H9 (cell line): ENCODE measurements around the gene CHST8. TPM values are rescaled to one million over a fixed set of nuclear protein-coding genes. Genes with fewer than 3 reads are reported as not detected.
A peak's percentile ranks its signal among the peaks of the same experiment; 100 is the strongest.

Source experiments
- DNase-seq: peaks from one replicate; pipeline ENCODE4 v3.0.0-alpha.2; 2017
- H2AFZ ChIP-seq: one replicate; pipeline ENCODE4 v1.6.1; 2013; ENCODE audit warnings: mild to moderate bottlenecking, low read length, control low read depth, moderate library complexity
- H2AK5ac ChIP-seq: 2 replicates; pipeline ENCODE4 v1.6.1; 2013; ENCODE audit warnings: low read length, control low read depth, mixed read lengths; ENCODE audit not compliant: insufficient read length
- H2BK120ac ChIP-seq: one replicate; pipeline ENCODE4 v1.6.1; 2013; ENCODE audit warnings: low read depth, mild to moderate bottlenecking, low read length, control low read depth, inconsistent platforms; ENCODE audit not compliant: poor library complexity, severe bottlenecking
- H2BK12ac ChIP-seq: 2 replicates; pipeline ENCODE4 v1.6.1; 2013; ENCODE audit warnings: low read length, control low read depth, mixed read lengths, low read depth; ENCODE audit not compliant: insufficient read length
- H2BK15ac ChIP-seq: 2 replicates; pipeline ENCODE4 v1.6.1; 2013; ENCODE audit warnings: low read depth, low read length, control low read depth
- H2BK20ac ChIP-seq: one replicate; pipeline ENCODE4 v1.6.1; 2013; ENCODE audit warnings: low read depth, mild to moderate bottlenecking, low read length, control low read depth, inconsistent platforms; ENCODE audit not compliant: poor library complexity, severe bottlenecking
- H2BK5ac ChIP-seq: 2 replicates; pipeline ENCODE4 v1.6.1; 2013; ENCODE audit warnings: low read length, control low read depth, mixed read lengths; ENCODE audit not compliant: insufficient read length
- H3K14ac ChIP-seq: 2 replicates; pipeline ENCODE4 v1.6.1; 2013; ENCODE audit warnings: low read length, control low read depth; ENCODE audit not compliant: insufficient read depth
- H3K18ac ChIP-seq: 2 replicates; pipeline ENCODE4 v1.6.1; 2013; ENCODE audit warnings: low read depth, mild to moderate bottlenecking, mixed read lengths, low read length, control low read depth; ENCODE audit not compliant: insufficient read length
- H3K23ac ChIP-seq: 2 replicates; pipeline ENCODE4 v1.6.1; 2013; ENCODE audit warnings: low read length, control low read depth, mixed read lengths, low read depth; ENCODE audit not compliant: insufficient read length
- H3K23me2 ChIP-seq: 2 replicates; pipeline ENCODE4 v1.6.1; 2013; ENCODE audit warnings: low read depth, mild to moderate bottlenecking, mixed read lengths, low read length, control low read depth; ENCODE audit not compliant: insufficient read length, poor library complexity, severe bottlenecking
- H3K27ac ChIP-seq: 2 replicates; pipeline ENCODE4 v1.5.1; 2013; ENCODE audit warnings: low read length, control low read depth, mixed read lengths, low read depth; ENCODE audit not compliant: insufficient read length
- H3K27me3 ChIP-seq: 2 replicates; pipeline ENCODE4 v1.6.1; 2013; ENCODE audit warnings: low read length, control low read depth, inconsistent platforms; ENCODE audit not compliant: insufficient read depth
- H3K4ac ChIP-seq: 2 replicates; pipeline ENCODE4 v1.6.1; 2013; ENCODE audit warnings: low read depth, mild to moderate bottlenecking, control low read depth, inconsistent platforms, low read length, moderate library complexity
- H3K4me1 ChIP-seq: 2 replicates; pipeline ENCODE4 v1.6.1; 2013; ENCODE audit warnings: low read length, control low read depth, inconsistent platforms; ENCODE audit not compliant: insufficient read depth
- H3K4me2 ChIP-seq: 2 replicates; pipeline ENCODE4 v1.6.1; 2013; ENCODE audit warnings: low read length, control low read depth, mixed read lengths; ENCODE audit not compliant: insufficient read length, insufficient read depth
- H3K56ac ChIP-seq: 2 replicates; pipeline ENCODE4 v1.6.1; 2013; ENCODE audit warnings: low read depth, mild to moderate bottlenecking, mixed read lengths, low read length, control low read depth; ENCODE audit not compliant: insufficient read length
- H3K79me1 ChIP-seq: 2 replicates; pipeline ENCODE4 v1.6.1; 2013; ENCODE audit warnings: low read depth, mild to moderate bottlenecking, moderate library complexity, low read length, control low read depth, inconsistent platforms; ENCODE audit not compliant: insufficient read depth, poor library complexity, severe bottlenecking
- H3K79me2 ChIP-seq: 2 replicates; pipeline ENCODE4 v1.6.1; 2013; ENCODE audit warnings: low read length, control low read depth, inconsistent platforms; ENCODE audit not compliant: insufficient read depth
- H3K9ac ChIP-seq: 2 replicates; pipeline ENCODE4 v1.6.1; 2013; ENCODE audit warnings: low read length, control low read depth, mixed read lengths; ENCODE audit not compliant: insufficient read length; ENCODE audit errors: extremely low read depth
- H3K9me3 ChIP-seq: one replicate; pipeline ENCODE4 v1.6.1; 2013; ENCODE audit warnings: low read depth, low read length, inconsistent platforms; ENCODE audit not compliant: control insufficient read depth
- H3T11ph ChIP-seq: one replicate; pipeline ENCODE4 v1.6.1; 2013; ENCODE audit warnings: mild to moderate bottlenecking, low read length, control low read depth, inconsistent platforms
- H4K20me1 ChIP-seq: one replicate; pipeline ENCODE4 v1.6.1; 2013; ENCODE audit not compliant: control insufficient read depth, insufficient read length, insufficient read depth
- H4K5ac ChIP-seq: 2 replicates; pipeline ENCODE4 v1.6.1; 2013; ENCODE audit warnings: low read depth, mild to moderate bottlenecking, mixed read lengths, low read length, control low read depth; ENCODE audit not compliant: insufficient read length
- H4K8ac ChIP-seq: replicated peaks from 2 replicates; pipeline ENCODE4 v1.6.1; 2013; ENCODE audit warnings: low read length, control low read depth, mixed read lengths, low read depth; ENCODE audit not compliant: insufficient read length
- H4K91ac ChIP-seq: 2 replicates; pipeline ENCODE4 v1.6.1; 2013; ENCODE audit warnings: low read depth, mild to moderate bottlenecking, moderate library complexity, mixed read lengths, low read length, control low read depth; ENCODE audit not compliant: insufficient read length
- H3K27ac Mint-ChIP-seq, 3 experiments: 2 replicates in 2 of 3; 3 replicates in 1 of 3; pipeline ENCODE4 v1.8.0; 2020 to 2021; ENCODE audit warnings: mixed read lengths in 3 of 3, mild to moderate bottlenecking in 1 of 3, moderate library complexity in 1 of 3
- H3K27me3 Mint-ChIP-seq: 2 replicates; pipeline ENCODE4 v1.8.0; 2021; ENCODE audit warnings: low read depth, mild to moderate bottlenecking, moderate library complexity, mixed read lengths
- H3K36me3 Mint-ChIP-seq, 3 experiments: 2 replicates in 2 of 3; 3 replicates in 1 of 3; pipeline ENCODE4 v1.8.0; 2020 to 2021; ENCODE audit warnings: low read depth in 3 of 3, mixed read lengths in 3 of 3; ENCODE audit not compliant: insufficient read depth in 1 of 3
- H3K4me1 Mint-ChIP-seq, 2 experiments: 2 replicates each; pipeline ENCODE4 v1.8.0; 2020; ENCODE audit warnings: mixed read lengths in 2 of 2
- H3K4me3 Mint-ChIP-seq, 2 experiments: 2 replicates in 1 of 2; 3 replicates in 1 of 2; pipeline ENCODE4 v1.8.0; 2020 to 2021; ENCODE audit warnings: mild to moderate bottlenecking in 2 of 2, mixed read lengths in 2 of 2, moderate library complexity in 1 of 2
- H3K9me3 Mint-ChIP-seq, 2 experiments: 2 replicates in 1 of 2; 3 replicates in 1 of 2; pipeline ENCODE4 v1.8.0; 2020; ENCODE audit warnings: mild to moderate bottlenecking in 2 of 2, mixed read lengths in 2 of 2, moderate library complexity in 1 of 2
- WGBS: extraction: QIAGEN DNeasy Blood & Tissue Kit; methylation state at CpG from one replicate; pipeline ENCODE4 v1.1.7; 2013; ENCODE audit warnings: missing lambda C conversion rate, low lambda C conversion rate, mixed read lengths; ENCODE audit not compliant: insufficient read length; ENCODE audit errors: extremely low coverage; 5-methylcytosine and 5-hydroxymethylcytosine counted together
- total RNA-seq: library from RNA; stranded (reverse); gene quantifications from 2 replicates; pipeline ENCODE4 v1.2.1, GENCODE V29; 2021
- TF ChIP-seq, protein P1 (sequence below): fragments of 200-600 bp; sonication (generic); conservative IDR thresholded peaks from 3 replicates; pipeline ENCODE4 v1.8.0; 2021; ENCODE audit warnings: antibody characterized with exemption, mild to moderate bottlenecking

Gene CHST8
- total RNA-seq, 1 experiment from 2014 or later: 5.1 TPM

DNA sequence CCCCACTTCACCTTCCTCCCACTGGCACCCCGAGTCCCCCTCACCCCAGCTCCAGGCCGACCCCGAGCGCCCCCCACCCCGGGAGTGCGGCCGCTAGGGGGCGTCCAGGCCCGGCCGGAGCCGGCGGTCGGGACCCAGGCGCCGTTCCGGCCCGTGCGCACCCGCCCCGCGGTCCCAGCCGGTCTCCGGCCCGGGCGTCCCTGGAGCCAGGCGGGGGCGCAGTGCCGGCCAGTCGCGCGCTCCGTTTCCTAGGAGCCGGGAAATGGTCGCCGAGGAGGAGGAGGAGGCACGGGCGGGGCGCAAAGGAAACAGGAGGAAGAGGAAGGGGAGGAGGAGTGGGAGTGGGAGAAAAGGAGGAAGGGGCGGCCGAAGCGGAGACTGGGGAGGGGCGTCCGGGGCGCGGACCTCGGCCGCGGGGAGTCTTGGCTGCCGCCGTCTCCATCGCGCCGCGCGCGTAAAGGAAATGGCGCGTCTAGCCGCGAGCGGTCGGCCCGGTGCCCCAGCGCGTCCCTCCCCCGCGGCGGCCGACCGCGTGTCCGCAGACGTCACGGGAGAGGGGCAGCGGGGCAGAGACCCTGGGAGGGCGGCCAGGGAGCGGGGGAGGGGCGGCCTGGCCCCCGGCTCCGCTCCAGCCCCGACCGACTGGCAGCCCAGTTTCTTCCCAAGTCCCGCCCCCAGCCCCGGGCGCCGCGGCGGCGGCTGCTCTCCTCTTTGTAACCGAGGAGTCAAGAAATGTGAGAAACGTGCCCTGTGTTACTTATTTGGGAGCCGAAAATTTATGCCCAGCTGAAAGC is 173.8 kb downstream of the CHST8 start:
- no CpG with 5 or more reads among the region's 92 CpGs for WGBS
- H3K36me3 Mint-ChIP-seq: peaks cover 0 to 13% (median 12%) of the 10 kb centered on the region in 3 experiments; a peak in 6 of 7 replicates
- no peaks in the 10 kb centered on the region for H3K27me3 ChIP-seq

More for the DNA sequence above, 173.8 kb downstream of the CHST8 start:
- no peak overlapping the region for H3K23ac ChIP-seq
- peak; percentile 88 for DNase-seq
- no peak overlapping the region for H4K91ac ChIP-seq
- no peaks in the 10 kb centered on the region for H3K79me2 ChIP-seq
- no peak overlapping the region for H2BK20ac ChIP-seq
- H3K9me3 ChIP-seq: no peaks in the 10 kb centered on the region
- peak overlapping the region; percentile 76 for H3K14ac ChIP-seq
- H3K9ac ChIP-seq: peak overlapping the region; percentile 41
- no peaks in the 10 kb centered on the region for H4K20me1 ChIP-seq
- peak overlapping the region; percentile 34 for H3K4me2 ChIP-seq
- H2AFZ ChIP-seq: no peak overlapping the region
- H2AK5ac ChIP-seq: no peak overlapping the region
- Mint-ChIP-seq H3K9me3 (no peaks in the 10 kb centered on the region), H3K4me3 (peak overlapping the region; percentile 86 to 91), H3K27me3 (peaks cover 9% of the 10 kb centered on the region), H3K27ac (peak overlapping the region; percentile 92 to 97 (median 95); a peak in 5 of 7 replicates), H3K4me1 (peaks cover 33 to 42% of the 10 kb centered on the region in 2 experiments)
- peak overlapping the region; percentile 65 for H2BK120ac ChIP-seq
- no peak overlapping the region for H3K56ac ChIP-seq
- H3K4me1 ChIP-seq: peaks cover 8% of the 10 kb centered on the region; the same call in 1 of the 2 replicates
- H2BK12ac ChIP-seq: no peak overlapping the region
- no peak overlapping the region for H3K4ac ChIP-seq
- no peak overlapping the region for H3T11ph ChIP-seq
- TF ChIP-seq, protein P1, sequence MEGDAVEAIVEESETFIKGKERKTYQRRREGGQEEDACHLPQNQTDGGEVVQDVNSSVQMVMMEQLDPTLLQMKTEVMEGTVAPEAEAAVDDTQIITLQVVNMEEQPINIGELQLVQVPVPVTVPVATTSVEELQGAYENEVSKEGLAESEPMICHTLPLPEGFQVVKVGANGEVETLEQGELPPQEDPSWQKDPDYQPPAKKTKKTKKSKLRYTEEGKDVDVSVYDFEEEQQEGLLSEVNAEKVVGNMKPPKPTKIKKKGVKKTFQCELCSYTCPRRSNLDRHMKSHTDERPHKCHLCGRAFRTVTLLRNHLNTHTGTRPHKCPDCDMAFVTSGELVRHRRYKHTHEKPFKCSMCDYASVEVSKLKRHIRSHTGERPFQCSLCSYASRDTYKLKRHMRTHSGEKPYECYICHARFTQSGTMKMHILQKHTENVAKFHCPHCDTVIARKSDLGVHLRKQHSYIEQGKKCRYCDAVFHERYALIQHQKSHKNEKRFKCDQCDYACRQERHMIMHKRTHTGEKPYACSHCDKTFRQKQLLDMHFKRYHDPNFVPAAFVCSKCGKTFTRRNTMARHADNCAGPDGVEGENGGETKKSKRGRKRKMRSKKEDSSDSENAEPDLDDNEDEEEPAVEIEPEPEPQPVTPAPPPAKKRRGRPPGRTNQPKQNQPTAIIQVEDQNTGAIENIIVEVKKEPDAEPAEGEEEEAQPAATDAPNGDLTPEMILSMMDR: peak; percentile 90
- no peak overlapping the region for H3K27ac ChIP-seq
- H3K79me1 ChIP-seq: no peaks in the 10 kb centered on the region
- H2BK15ac ChIP-seq: no peak overlapping the region
- H2BK5ac ChIP-seq: no peak overlapping the region
- peaks cover 13% of the 10 kb centered on the region for H3K23me2 ChIP-seq
- no peak overlapping the region for H4K5ac ChIP-seq
- H3K18ac ChIP-seq: peak overlapping the region; percentile 68
- H4K8ac ChIP-seq: no peak overlapping the region
